ENCODE data around the gene DYNC1LI1.

Gene DYNC1LI1

GRCh38 chr3:32502118-32502945 is 68.3 kb downstream of the DYNC1LI1 start, which contains the start of gene CMTM6:
Gene CMTM6 (minus strand): TSS chr3:32502852. CDS start chr3:32502745, 107 bp downstream.
- Histone ChIP-seq H3K9me3 (ENCODE audit: control insufficient read depth, insufficient read depth, low read depth, low read length) (no peaks in the 10 kb centered on the region), H3K27ac (ENCODE audit: low read depth, low read length) (peak within 1 kb of the TSS; percentile 62; the same call in 1 of the 2 replicates)

GRCh38 chr3:32501783-32502117 is 68.9 kb downstream of the DYNC1LI1 start:
- H3K4me1 ChIP-seq (ENCODE audit: control insufficient read depth, insufficient read depth, low read length), result peaks cover 14% of the 10 kb centered on the region
- H3K4me3 ChIP-seq (ENCODE audit: low read depth, low read length), result peak overlapping the region; percentile 97
- peak overlapping the region; percentile 62; the same call in 1 of the 2 replicates for H3K27ac ChIP-seq (ENCODE audit: low read depth, low read length)
- peak overlapping the region; percentile 78 for H3K9ac ChIP-seq (ENCODE audit: low read length)
- no peaks in the 10 kb centered on the region for H3K9me3 ChIP-seq (ENCODE audit: control insufficient read depth, insufficient read depth, low read depth, low read length)
- no peaks in the 10 kb centered on the region for H3K27me3 ChIP-seq (ENCODE audit: control insufficient read depth, insufficient read depth, low read length)
- H3K36me3 ChIP-seq (ENCODE audit: control insufficient read depth, insufficient read depth, low read length), result no peaks in the 10 kb centered on the region

More at GRCh38 chr3:32502118-32502945, 68.3 kb downstream of the DYNC1LI1 start, which contains the start of gene CMTM6:
- H3K27me3 ChIP-seq (ENCODE audit: control insufficient read depth, insufficient read depth, low read length), result no peaks in the 10 kb centered on the region
- H3K4me3 ChIP-seq (ENCODE audit: low read depth, low read length), result peak within 1 kb of the TSS; percentile 97
- H3K9ac ChIP-seq (ENCODE audit: low read length), result peak within 1 kb of the TSS; percentile 78
- no peaks in the 10 kb centered on the region for H3K36me3 ChIP-seq (ENCODE audit: control insufficient read depth, insufficient read depth, low read length)
- peaks cover 14% of the 10 kb centered on the region for H3K4me1 ChIP-seq (ENCODE audit: control insufficient read depth, insufficient read depth, low read length)

GRCh38 chr3:32500880-32501782 is 69.5 kb downstream of the DYNC1LI1 start:
- H3K36me3 ChIP-seq (ENCODE audit: control insufficient read depth, insufficient read depth, low read length), result no peaks in the 10 kb centered on the region
- no peak overlapping the region for H3K9ac ChIP-seq (ENCODE audit: low read length)
- H3K4me1 ChIP-seq (ENCODE audit: control insufficient read depth, insufficient read depth, low read length), result peaks cover 14% of the 10 kb centered on the region
- peak overlapping the region; percentile 97 for H3K4me3 ChIP-seq (ENCODE audit: low read depth, low read length)
- H3K9me3 ChIP-seq (ENCODE audit: control insufficient read depth, insufficient read depth, low read depth, low read length), result no peaks in the 10 kb centered on the region
- no peak overlapping the region for H3K27ac ChIP-seq (ENCODE audit: low read depth, low read length)
- H3K27me3 ChIP-seq (ENCODE audit: control insufficient read depth, insufficient read depth, low read length), result no peaks in the 10 kb centered on the region

GRCh38 chr3:32500231-32500630 is 70.4 kb downstream of the DYNC1LI1 start:
- Histone ChIP-seq H3K9ac (ENCODE audit: low read length) (no peak overlapping the region), H3K4me3 (ENCODE audit: low read depth, low read length) (peak overlapping the region; percentile 97; the same call in 1 of the 2 replicates), H3K9me3 (ENCODE audit: control insufficient read depth, insufficient read depth, low read depth, low read length) (no peaks in the 10 kb centered on the region), H3K36me3 (ENCODE audit: control insufficient read depth, insufficient read depth, low read length) (no peaks in the 10 kb centered on the region), H3K27ac (ENCODE audit: low read depth, low read length) (no peak overlapping the region), H3K27me3 (ENCODE audit: control insufficient read depth, insufficient read depth, low read length) (no peaks in the 10 kb centered on the region), H3K4me1 (ENCODE audit: control insufficient read depth, insufficient read depth, low read length) (peaks cover 14% of the 10 kb centered on the region)

- Histone ChIP-seq H3K9me3 (ENCODE audit: control insufficient read depth, insufficient read depth, low read depth, low read length) (no peaks in the 10 kb centered on the region), H3K27me3 (ENCODE audit: control insufficient read depth, insufficient read depth, low read length) (no peaks in the 10 kb centered on the region), H3K27ac (ENCODE audit: low read depth, low read length) (no peak overlapping the region), H3K4me1 (ENCODE audit: control insufficient read depth, insufficient read depth, low read length) (peaks cover 14% of the 10 kb centered on the region), H3K4me3 (ENCODE audit: low read depth, low read length) (no peak overlapping the region), H3K36me3 (ENCODE audit: control insufficient read depth, insufficient read depth, low read length) (no peaks in the 10 kb centered on the region), H3K9ac (ENCODE audit: low read length) (no peak overlapping the region)
Observed at GRCh38 chr3:32499585-32499984, 71.1 kb downstream of the DYNC1LI1 start.

GRCh38 chr3:32498992-32499391 is 71.7 kb downstream of the DYNC1LI1 start:
- Histone ChIP-seq H3K36me3 (ENCODE audit: control insufficient read depth, insufficient read depth, low read length) (no peaks in the 10 kb centered on the region), H3K9ac (ENCODE audit: low read length) (no peak overlapping the region), H3K4me1 (ENCODE audit: control insufficient read depth, insufficient read depth, low read length) (peaks cover 15% of the 10 kb centered on the region), H3K27ac (ENCODE audit: low read depth, low read length) (no peak overlapping the region), H3K9me3 (ENCODE audit: control insufficient read depth, insufficient read depth, low read depth, low read length) (no peaks in the 10 kb centered on the region), H3K27me3 (ENCODE audit: control insufficient read depth, insufficient read depth, low read length) (no peaks in the 10 kb centered on the region), H3K4me3 (ENCODE audit: low read depth, low read length) (no peak overlapping the region)

- no peak overlapping the region for H3K9ac ChIP-seq (ENCODE audit: low read length)
- peaks cover 18% of the 10 kb centered on the region for H3K4me1 ChIP-seq (ENCODE audit: control insufficient read depth, insufficient read depth, low read length)
- H3K27me3 ChIP-seq (ENCODE audit: control insufficient read depth, insufficient read depth, low read length), result no peaks in the 10 kb centered on the region
- H3K27ac ChIP-seq (ENCODE audit: low read depth, low read length), result no peak overlapping the region
- no peaks in the 10 kb centered on the region for H3K36me3 ChIP-seq (ENCODE audit: control insufficient read depth, insufficient read depth, low read length)
- H3K9me3 ChIP-seq (ENCODE audit: control insufficient read depth, insufficient read depth, low read depth, low read length), result no peaks in the 10 kb centered on the region
- H3K4me3 ChIP-seq (ENCODE audit: low read depth, low read length), result no peak overlapping the region
Observed at GRCh38 chr3:32498252-32498651, 72.4 kb downstream of the DYNC1LI1 start.

GRCh38 chr3:32495609-32496008 is 75.0 kb downstream of the DYNC1LI1 start:
- Histone ChIP-seq H3K9me3 (ENCODE audit: control insufficient read depth, insufficient read depth, low read depth, low read length) (no peaks in the 10 kb centered on the region), H3K4me3 (ENCODE audit: low read depth, low read length) (no peak overlapping the region), H3K27ac (ENCODE audit: low read depth, low read length) (no peak overlapping the region), H3K9ac (ENCODE audit: low read length) (no peak overlapping the region), H3K4me1 (ENCODE audit: control insufficient read depth, insufficient read depth, low read length) (peaks cover 12% of the 10 kb centered on the region; the same call in 1 of the 2 replicates), H3K27me3 (ENCODE audit: control insufficient read depth, insufficient read depth, low read length) (no peaks in the 10 kb centered on the region), H3K36me3 (ENCODE audit: control insufficient read depth, insufficient read depth, low read length) (no peaks in the 10 kb centered on the region)

GRCh38 chr3:32495085-32495484 is 75.6 kb downstream of the DYNC1LI1 start:
- Histone ChIP-seq H3K36me3 (ENCODE audit: control insufficient read depth, insufficient read depth, low read length) (no peaks in the 10 kb centered on the region), H3K4me3 (ENCODE audit: low read depth, low read length) (no peak overlapping the region), H3K27me3 (ENCODE audit: control insufficient read depth, insufficient read depth, low read length) (no peaks in the 10 kb centered on the region), H3K9ac (ENCODE audit: low read length) (no peak overlapping the region), H3K9me3 (ENCODE audit: control insufficient read depth, insufficient read depth, low read depth, low read length) (no peaks in the 10 kb centered on the region), H3K27ac (ENCODE audit: low read depth, low read length) (no peak overlapping the region), H3K4me1 (ENCODE audit: control insufficient read depth, insufficient read depth, low read length) (peaks cover 11% of the 10 kb centered on the region; the same call in 1 of the 2 replicates)

GRCh38 chr3:32493437-32494414 is 76.9 kb downstream of the DYNC1LI1 start:
- H3K36me3 ChIP-seq (ENCODE audit: control insufficient read depth, insufficient read depth, low read length), result no peaks in the 10 kb centered on the region
- no peak overlapping the region for H3K4me3 ChIP-seq (ENCODE audit: low read depth, low read length)
- no peak overlapping the region for H3K9ac ChIP-seq (ENCODE audit: low read length)
- no peaks in the 10 kb centered on the region for H3K27me3 ChIP-seq (ENCODE audit: control insufficient read depth, insufficient read depth, low read length)
- H3K9me3 ChIP-seq (ENCODE audit: control insufficient read depth, insufficient read depth, low read depth, low read length), result no peaks in the 10 kb centered on the region
- H3K27ac ChIP-seq (ENCODE audit: low read depth, low read length), result no peak overlapping the region
- H3K4me1 ChIP-seq (ENCODE audit: control insufficient read depth, insufficient read depth, low read length), result peaks cover 11% of the 10 kb centered on the region; the same call in 1 of the 2 replicates
